ENCODE data around the gene OOSP4A.

Gene OOSP4A

DNA sequence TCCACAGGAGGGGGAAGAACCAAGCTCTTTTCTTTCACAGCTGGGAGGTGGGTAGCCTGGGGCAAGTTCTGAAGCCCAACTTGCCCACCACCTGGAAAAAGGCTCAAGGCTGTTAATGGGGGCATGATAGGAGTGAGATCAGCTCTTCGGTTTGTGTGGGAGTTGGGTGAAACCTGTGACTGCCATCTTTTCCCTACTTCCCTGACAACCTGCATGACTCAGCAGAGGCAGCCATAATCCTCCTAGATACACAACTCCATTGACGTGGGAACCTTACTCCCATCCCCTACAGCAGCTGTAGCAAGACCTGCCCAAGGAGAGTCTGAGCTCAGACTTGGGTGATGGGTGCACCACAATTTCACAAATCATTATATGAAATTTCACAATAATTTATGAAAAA is 39.9 kb downstream of the OOSP4A start:
- H3K27ac Mint-ChIP-seq, result no peak overlapping the region
- no peak for TF ChIP-seq CTCF (IDR thresholded peaks at IDR 0.05; ENCODE audit: unreplicated experiment in 3 of 3)
- H3K4me1 Mint-ChIP-seq, result no peaks in the 10 kb centered on the region
- no peaks in the 10 kb centered on the region for H3K9me3 Mint-ChIP-seq
- H3K36me3 Mint-ChIP-seq (ENCODE audit: low read depth), result no peaks in the 10 kb centered on the region
- no peaks in the 10 kb centered on the region for H3K27me3 Mint-ChIP-seq (ENCODE audit: low read depth)
- no peak overlapping the region for H3K4me3 Mint-ChIP-seq

DNA sequence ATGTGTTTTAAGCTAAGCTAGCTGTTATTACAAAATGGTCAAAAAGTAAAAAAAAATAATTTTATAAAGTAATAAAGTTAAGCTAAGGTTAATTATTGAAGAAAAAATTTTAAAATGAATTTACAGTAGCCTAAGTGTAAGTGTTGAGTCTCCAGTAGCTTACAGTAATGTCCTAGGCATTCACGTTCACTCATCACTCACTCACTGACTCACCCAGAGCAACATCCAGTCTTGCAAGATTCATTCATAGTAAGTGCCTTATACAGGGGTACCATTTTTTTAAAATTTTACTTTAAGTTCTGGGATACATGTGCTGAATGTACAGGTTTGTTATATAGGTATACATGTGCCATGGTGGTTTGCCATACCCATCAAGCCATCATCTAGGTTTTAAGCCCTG is 41.5 kb downstream of the OOSP4A start:
- H3K27me3 Mint-ChIP-seq (ENCODE audit: low read depth), result no peaks in the 10 kb centered on the region
- no peak overlapping the region for H3K4me3 Mint-ChIP-seq
- no peak for TF ChIP-seq CTCF (IDR thresholded peaks at IDR 0.05; ENCODE audit: unreplicated experiment in 3 of 3)
- H3K27ac Mint-ChIP-seq, result no peak overlapping the region
- no peaks in the 10 kb centered on the region for H3K36me3 Mint-ChIP-seq (ENCODE audit: low read depth)
- H3K9me3 Mint-ChIP-seq, result no peaks in the 10 kb centered on the region
- no peaks in the 10 kb centered on the region for H3K4me1 Mint-ChIP-seq

GRCh38 chr11:60016881-60017280 is 53.0 kb downstream of the OOSP4A start, which contains the start of gene OOSP4B:
Gene OOSP4B (plus strand): TSS chr11:60017181.
- H3K36me3 Mint-ChIP-seq (ENCODE audit: low read depth), result no peaks in the 10 kb centered on the region
- TF ChIP-seq CTCF (IDR thresholded peaks at IDR 0.05; ENCODE audit: unreplicated experiment in 3 of 3), result no peak
- no peak within 1 kb of the TSS for H3K27ac Mint-ChIP-seq
- H3K4me1 Mint-ChIP-seq, result no peaks in the 10 kb centered on the region
- peaks cover 3% of the 10 kb centered on the region for H3K27me3 Mint-ChIP-seq (ENCODE audit: low read depth)
- H3K9me3 Mint-ChIP-seq, result no peaks in the 10 kb centered on the region
- no peak within 1 kb of the TSS for H3K4me3 Mint-ChIP-seq

DNA sequence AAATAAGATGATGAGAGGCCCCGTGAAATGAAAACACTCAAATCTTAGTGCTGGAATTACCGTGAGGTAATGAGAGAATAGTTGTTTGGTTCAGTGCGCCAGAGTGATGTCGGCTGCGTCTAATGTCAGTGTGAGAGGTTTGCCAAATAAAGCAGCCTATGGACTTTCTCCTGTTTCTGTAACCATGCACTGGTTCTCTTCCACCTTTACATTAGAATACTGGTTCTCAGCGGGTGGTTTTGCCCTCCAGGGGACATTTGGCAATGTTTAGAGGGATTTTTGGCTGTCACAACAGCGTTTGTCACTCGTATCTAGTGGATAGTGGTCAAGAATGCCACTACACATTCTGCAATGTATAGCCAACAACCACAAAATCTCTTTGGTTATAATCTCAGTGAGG is 54.2 kb downstream of the OOSP4A start:
- Mint-ChIP-seq H3K27ac (no peak overlapping the region), H3K4me1 (no peaks in the 10 kb centered on the region), H3K27me3 (ENCODE audit: low read depth) (peaks cover 3% of the 10 kb centered on the region), H3K4me3 (no peak overlapping the region), H3K36me3 (ENCODE audit: low read depth) (no peaks in the 10 kb centered on the region), H3K9me3 (no peaks in the 10 kb centered on the region)
- TF ChIP-seq CTCF (IDR thresholded peaks at IDR 0.05; ENCODE audit: unreplicated experiment in 3 of 3), result no peak

Data from nephron (organoid).